Amniotic stem cell (primary cell): ENCODE data around the gene GUCY2D.
"Not testable (repeated sequence)": the region's sequence is repeated elsewhere in the genome, so short reads cannot be mapped to it uniquely, and the experiment has no call there.

ENCODE experiments used
- DNase-seq: peaks from one replicate; lab custom pipeline; 2025; lab: John Stamatoyannopoulos, UW

Gene GUCY2D

GRCh38 chr17:8016632-8017424, 14.4 kb downstream of the GUCY2D start:
- no peak for DNase-seq

GRCh38 chr17:8018436-8018835, 16.0 kb downstream of the GUCY2D start:
- no peak for DNase-seq

- DNase-seq: no peak
These were observed 16.8 kb downstream of the GUCY2D start for GRCh38 chr17:8019166-8019565.

GRCh38 chr17:8019665-8020650, 17.5 kb downstream of the GUCY2D start:
- DNase-seq: no peak

- DNase-seq: no peak
These were observed 18.6 kb downstream of the GUCY2D start for GRCh38 chr17:8020776-8021564.

- DNase-seq: no peak
These were observed 19.3 kb downstream of the GUCY2D start for GRCh38 chr17:8021565-8022359.

- no peak for DNase-seq
These were observed 20.1 kb downstream of the GUCY2D start for GRCh38 chr17:8022360-8023003.

- not testable (repeated sequence) for DNase-seq
These were observed 21.7 kb downstream of the GUCY2D start for GRCh38 chr17:8024161-8024560.

GRCh38 chr17:8025176-8025911, 22.9 kb downstream of the GUCY2D start:
- no peak for DNase-seq

- DNase-seq: no peak
These were observed 26.7 kb downstream of the GUCY2D start for GRCh38 chr17:8029121-8029520.

- DNase-seq: no peak
These were observed 28.8 kb downstream of the GUCY2D start for GRCh38 chr17:8031261-8031661.

- DNase-seq: no peak
These were observed 29.5 kb downstream of the GUCY2D start for GRCh38 chr17:8031950-8032349.

GRCh38 chr17:8032442-8032841, 30.0 kb downstream of the GUCY2D start:
- DNase-seq: no peak

- no peak for DNase-seq
These were observed 36.7 kb downstream of the GUCY2D start, which contains the start of gene ALOX15B for GRCh38 chr17:8038954-8039610. Gene ALOX15B (plus strand): TSS chr17:8039059. CDS start chr17:8039156, 97 bp downstream.

- DNase-seq: no peak
These were observed 37.3 kb downstream of the GUCY2D start for GRCh38 chr17:8039611-8040168.

GRCh38 chr17:8041249-8041928, 39.0 kb downstream of the GUCY2D start:
- no peak for DNase-seq

GRCh38 chr17:8041979-8042378, 39.6 kb downstream of the GUCY2D start:
- DNase-seq: no peak
